Measurements from ENCODE around the gene GSG1L2.

GSG1L2 gene

GRCh38 chr17:9802697-9803096 lies 19.2 kb downstream of the GSG1L2 start:
- ChIA-PET CTCF (interaction anchor here (1.0 kb wide), 1 partner anchor 34 kb away, joined by 3 read pairs; no protein-coding TSS in a partner anchor), POLR2A (no interaction called here)
- no peak overlapping the region for H3K4me3 ChIP-seq (ENCODE audit: low read depth, low read length)
- no peak for TF ChIP-seq CTCF (IDR thresholded peaks at IDR 0.05; ENCODE audit: insufficient read depth, low read length, missing control alignments)
- no peak for DNase-seq (ENCODE audit: low read depth, low spot score)

GRCh38 chr17:9802294-9802693 lies 19.6 kb downstream of the GSG1L2 start:
- no peak for TF ChIP-seq CTCF (IDR thresholded peaks at IDR 0.05; ENCODE audit: insufficient read depth, low read length, missing control alignments)
- DNase-seq (ENCODE audit: low read depth, low spot score) = no peak
- no peak overlapping the region for H3K4me3 ChIP-seq (ENCODE audit: low read depth, low read length)
- ChIA-PET POLR2A (no interaction called here), CTCF (interaction anchor here (1.0 kb wide), 1 partner anchor 34 kb away, joined by 3 read pairs; no protein-coding TSS in a partner anchor)

- DNase-seq (ENCODE audit: low read depth, low spot score) = no peak
- TF ChIP-seq CTCF (IDR thresholded peaks at IDR 0.05; ENCODE audit: insufficient read depth, low read length, missing control alignments) = no peak
- CTCF ChIA-PET = no interaction called here
- POLR2A ChIA-PET = no interaction called here
- no peak overlapping the region for H3K4me3 ChIP-seq (ENCODE audit: low read depth, low read length)
Observed at GRCh38 chr17:9801505-9801904, 20.4 kb downstream of the GSG1L2 start.

GRCh38 chr17:9798724-9799123 lies 23.2 kb downstream of the GSG1L2 start:
- POLR2A ChIA-PET = no interaction called here
- H3K4me3 ChIP-seq (ENCODE audit: low read depth, low read length) = no peak overlapping the region
- no peak for DNase-seq (ENCODE audit: low read depth, low spot score)
- TF ChIP-seq CTCF (IDR thresholded peaks at IDR 0.05; ENCODE audit: insufficient read depth, low read length, missing control alignments) = no peak
- CTCF ChIA-PET = no interaction called here

GRCh38 chr17:9798008-9798407 lies 23.9 kb downstream of the GSG1L2 start:
- DNase-seq (ENCODE audit: low read depth, low spot score) = no peak
- ChIA-PET CTCF (no interaction called here), POLR2A (no interaction called here)
- H3K4me3 ChIP-seq (ENCODE audit: low read depth, low read length) = no peak overlapping the region
- TF ChIP-seq CTCF (IDR thresholded peaks at IDR 0.05; ENCODE audit: insufficient read depth, low read length, missing control alignments) = no peak

GRCh38 chr17:9792181-9792840 lies 29.6 kb downstream of the GSG1L2 start:
- H3K4me3 ChIP-seq (ENCODE audit: low read depth, low read length) = no peak overlapping the region
- TF ChIP-seq CTCF (IDR thresholded peaks at IDR 0.05; ENCODE audit: insufficient read depth, low read length, missing control alignments) = no peak
- ChIA-PET POLR2A (no interaction called here), CTCF (no interaction called here)
- DNase-seq (ENCODE audit: low read depth, low spot score) = no peak

Measured in AG04449 (cell line).